GM12878 (cell line): ENCODE measurements around the gene ZNF335.

Source experiments
- ATF7 ChIP-seq: fragments of 450-650 bp; IDR thresholded peaks from 2 replicates; pipeline ENCODE4 v1.6.1; 2016; ENCODE audit warnings: low read depth, mild to moderate bottlenecking
- POLR2AphosphoS5 ChIP-seq: IDR thresholded peaks from 2 replicates; pipeline ENCODE4 v1.6.1; 2011; ENCODE audit warnings: mild to moderate bottlenecking, low read length, inconsistent platforms
- SP1 ChIP-seq: IDR thresholded peaks from one replicate; pipeline ENCODE4 v1.6.1; 2011; ENCODE audit warnings: low read depth, low read length
- TF ChIP-seq, protein P1 (sequence below): fragments of 450-650 bp; IDR thresholded peaks from 2 replicates; pipeline ENCODE4 v1.6.1; 2017; ENCODE audit warnings: mild to moderate bottlenecking, low read depth, inconsistent platforms; ENCODE audit not compliant: poor library complexity, severe bottlenecking
- TF ChIP-seq, protein P2 (sequence below): fragments of 450-650 bp; IDR thresholded peaks from 2 replicates; pipeline ENCODE4 v1.6.1; 2017; ENCODE audit warnings: mild to moderate bottlenecking, moderate library complexity
- TF ChIP-seq, protein P3 (sequence below), 3 experiments: IDR thresholded peaks in 2 of 3; conservative IDR thresholded peaks in 1 of 3; 2 replicates each; pipeline ENCODE4 v1.5.1; 2011; ENCODE audit warnings: low read depth in 3 of 3, low read length in 3 of 3, mild to moderate bottlenecking in 3 of 3, control low read depth in 2 of 3, moderate library complexity in 2 of 3, inconsistent platforms in 1 of 3, mixed read lengths in 1 of 3; ENCODE audit not compliant: control insufficient read depth in 2 of 3, insufficient read depth in 1 of 3; ENCODE audit errors: extremely low read depth in 1 of 3
- TF ChIP-seq, protein P4 (sequence below): IDR thresholded peaks from 2 replicates; pipeline ENCODE4 v1.6.1; 2011; ENCODE audit warnings: low read depth, mild to moderate bottlenecking, low read length, moderate library complexity, borderline replicate concordance; ENCODE audit errors: extremely low read depth
- TF ChIP-seq, protein P5 (sequence below): IDR thresholded peaks from 2 replicates; pipeline ENCODE4 v1.6.1; 2012; ENCODE audit warnings: low read depth, low read length, improper control_type of control experiment

DNA sequence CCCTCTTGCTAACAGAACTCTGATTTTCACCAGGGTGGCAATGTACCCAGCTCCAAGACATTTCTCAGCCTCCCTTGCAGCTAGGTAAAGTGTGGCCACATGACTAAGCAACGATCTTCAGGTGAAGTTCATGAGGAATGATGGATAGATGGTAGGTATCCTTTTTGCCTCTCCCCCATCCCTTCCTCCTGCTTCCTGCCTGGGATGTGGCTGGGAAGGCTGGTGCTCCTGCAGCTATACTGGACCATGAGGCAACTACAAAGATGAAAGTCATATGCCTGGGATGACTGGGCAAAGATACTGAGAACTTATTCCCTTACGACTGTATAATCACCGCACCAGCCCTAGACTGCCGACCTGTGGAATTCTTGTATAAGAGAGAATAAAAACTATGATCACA, 13.4 kb downstream of the ZNF335 start:
- TF ChIP-seq, protein P1, sequence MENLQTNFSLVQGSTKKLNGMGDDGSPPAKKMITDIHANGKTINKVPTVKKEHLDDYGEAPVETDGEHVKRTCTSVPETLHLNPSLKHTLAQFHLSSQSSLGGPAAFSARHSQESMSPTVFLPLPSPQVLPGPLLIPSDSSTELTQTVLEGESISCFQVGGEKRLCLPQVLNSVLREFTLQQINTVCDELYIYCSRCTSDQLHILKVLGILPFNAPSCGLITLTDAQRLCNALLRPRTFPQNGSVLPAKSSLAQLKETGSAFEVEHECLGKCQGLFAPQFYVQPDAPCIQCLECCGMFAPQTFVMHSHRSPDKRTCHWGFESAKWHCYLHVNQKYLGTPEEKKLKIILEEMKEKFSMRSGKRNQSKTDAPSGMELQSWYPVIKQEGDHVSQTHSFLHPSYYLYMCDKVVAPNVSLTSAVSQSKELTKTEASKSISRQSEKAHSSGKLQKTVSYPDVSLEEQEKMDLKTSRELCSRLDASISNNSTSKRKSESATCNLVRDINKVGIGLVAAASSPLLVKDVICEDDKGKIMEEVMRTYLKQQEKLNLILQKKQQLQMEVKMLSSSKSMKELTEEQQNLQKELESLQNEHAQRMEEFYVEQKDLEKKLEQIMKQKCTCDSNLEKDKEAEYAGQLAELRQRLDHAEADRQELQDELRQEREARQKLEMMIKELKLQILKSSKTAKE, result no peak
- TF ChIP-seq, protein P2, sequence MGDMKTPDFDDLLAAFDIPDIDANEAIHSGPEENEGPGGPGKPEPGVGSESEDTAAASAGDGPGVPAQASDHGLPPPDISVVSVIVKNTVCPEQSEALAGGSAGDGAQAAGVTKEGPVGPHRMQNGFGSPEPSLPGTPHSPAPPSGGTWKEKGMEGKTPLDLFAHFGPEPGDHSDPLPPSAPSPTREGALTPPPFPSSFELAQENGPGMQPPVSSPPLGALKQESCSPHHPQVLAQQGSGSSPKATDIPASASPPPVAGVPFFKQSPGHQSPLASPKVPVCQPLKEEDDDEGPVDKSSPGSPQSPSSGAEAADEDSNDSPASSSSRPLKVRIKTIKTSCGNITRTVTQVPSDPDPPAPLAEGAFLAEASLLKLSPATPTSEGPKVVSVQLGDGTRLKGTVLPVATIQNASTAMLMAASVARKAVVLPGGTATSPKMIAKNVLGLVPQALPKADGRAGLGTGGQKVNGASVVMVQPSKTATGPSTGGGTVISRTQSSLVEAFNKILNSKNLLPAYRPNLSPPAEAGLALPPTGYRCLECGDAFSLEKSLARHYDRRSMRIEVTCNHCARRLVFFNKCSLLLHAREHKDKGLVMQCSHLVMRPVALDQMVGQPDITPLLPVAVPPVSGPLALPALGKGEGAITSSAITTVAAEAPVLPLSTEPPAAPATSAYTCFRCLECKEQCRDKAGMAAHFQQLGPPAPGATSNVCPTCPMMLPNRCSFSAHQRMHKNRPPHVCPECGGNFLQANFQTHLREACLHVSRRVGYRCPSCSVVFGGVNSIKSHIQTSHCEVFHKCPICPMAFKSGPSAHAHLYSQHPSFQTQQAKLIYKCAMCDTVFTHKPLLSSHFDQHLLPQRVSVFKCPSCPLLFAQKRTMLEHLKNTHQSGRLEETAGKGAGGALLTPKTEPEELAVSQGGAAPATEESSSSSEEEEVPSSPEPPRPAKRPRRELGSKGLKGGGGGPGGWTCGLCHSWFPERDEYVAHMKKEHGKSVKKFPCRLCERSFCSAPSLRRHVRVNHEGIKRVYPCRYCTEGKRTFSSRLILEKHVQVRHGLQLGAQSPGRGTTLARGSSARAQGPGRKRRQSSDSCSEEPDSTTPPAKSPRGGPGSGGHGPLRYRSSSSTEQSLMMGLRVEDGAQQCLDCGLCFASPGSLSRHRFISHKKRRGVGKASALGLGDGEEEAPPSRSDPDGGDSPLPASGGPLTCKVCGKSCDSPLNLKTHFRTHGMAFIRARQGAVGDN, result no peak
- TF ChIP-seq POLR2AphosphoS5, result no peak
- TF ChIP-seq, protein P3, sequence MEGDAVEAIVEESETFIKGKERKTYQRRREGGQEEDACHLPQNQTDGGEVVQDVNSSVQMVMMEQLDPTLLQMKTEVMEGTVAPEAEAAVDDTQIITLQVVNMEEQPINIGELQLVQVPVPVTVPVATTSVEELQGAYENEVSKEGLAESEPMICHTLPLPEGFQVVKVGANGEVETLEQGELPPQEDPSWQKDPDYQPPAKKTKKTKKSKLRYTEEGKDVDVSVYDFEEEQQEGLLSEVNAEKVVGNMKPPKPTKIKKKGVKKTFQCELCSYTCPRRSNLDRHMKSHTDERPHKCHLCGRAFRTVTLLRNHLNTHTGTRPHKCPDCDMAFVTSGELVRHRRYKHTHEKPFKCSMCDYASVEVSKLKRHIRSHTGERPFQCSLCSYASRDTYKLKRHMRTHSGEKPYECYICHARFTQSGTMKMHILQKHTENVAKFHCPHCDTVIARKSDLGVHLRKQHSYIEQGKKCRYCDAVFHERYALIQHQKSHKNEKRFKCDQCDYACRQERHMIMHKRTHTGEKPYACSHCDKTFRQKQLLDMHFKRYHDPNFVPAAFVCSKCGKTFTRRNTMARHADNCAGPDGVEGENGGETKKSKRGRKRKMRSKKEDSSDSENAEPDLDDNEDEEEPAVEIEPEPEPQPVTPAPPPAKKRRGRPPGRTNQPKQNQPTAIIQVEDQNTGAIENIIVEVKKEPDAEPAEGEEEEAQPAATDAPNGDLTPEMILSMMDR (IDR thresholded peaks at IDR 0.05 in 2 of 3, conservative IDR thresholded peaks at IDR 0.05 in 1 of 3; ENCODE audit: control insufficient read depth in 2 of 3, extremely low read depth in 1 of 3, insufficient read depth in 1 of 3, low read depth in 3 of 3, low read length in 3 of 3), result no peak
- TF ChIP-seq, protein P4, sequence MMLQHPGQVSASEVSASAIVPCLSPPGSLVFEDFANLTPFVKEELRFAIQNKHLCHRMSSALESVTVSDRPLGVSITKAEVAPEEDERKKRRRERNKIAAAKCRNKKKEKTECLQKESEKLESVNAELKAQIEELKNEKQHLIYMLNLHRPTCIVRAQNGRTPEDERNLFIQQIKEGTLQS, result no peak
- TF ChIP-seq SP1, result no peak
- TF ChIP-seq ATF7, result no peak
- TF ChIP-seq, protein P5, sequence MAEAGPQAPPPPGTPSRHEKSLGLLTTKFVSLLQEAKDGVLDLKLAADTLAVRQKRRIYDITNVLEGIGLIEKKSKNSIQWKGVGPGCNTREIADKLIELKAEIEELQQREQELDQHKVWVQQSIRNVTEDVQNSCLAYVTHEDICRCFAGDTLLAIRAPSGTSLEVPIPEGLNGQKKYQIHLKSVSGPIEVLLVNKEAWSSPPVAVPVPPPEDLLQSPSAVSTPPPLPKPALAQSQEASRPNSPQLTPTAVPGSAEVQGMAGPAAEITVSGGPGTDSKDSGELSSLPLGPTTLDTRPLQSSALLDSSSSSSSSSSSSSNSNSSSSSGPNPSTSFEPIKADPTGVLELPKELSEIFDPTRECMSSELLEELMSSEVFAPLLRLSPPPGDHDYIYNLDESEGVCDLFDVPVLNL, result no peak
